Measurements from ENCODE around the gene IMPA2.

- TF ChIP-seq CTCF (IDR thresholded peaks at IDR 0.05) = no peak
- TF ChIP-seq POLR2A (IDR thresholded peaks at IDR 0.05) = peak; percentile 95
These were observed 664 bp upstream of the IMPA2 start for GRCh38 chr18:11980494-11981191.

Data from right lobe of liver (tissue), 4 donors.